HepG2 (cell line): Measurements from ENCODE around the gene RIMOC1.

ENCODE experiments used
- BRF2 ChIP-seq: sonication (generic); formaldehyde crosslinking; IDR thresholded peaks from 2 replicates; pipeline ENCODE4 v1.8.1; 2022; ENCODE audit warnings: mild to moderate bottlenecking, missing genetic modification reagents
- EP300 ChIP-seq, 3 experiments: sonication (generic) in 1 of 3; formaldehyde crosslinking in 1 of 3; IDR thresholded peaks; 2 replicates each; pipeline versions ENCODE4 v1.5.1 to v1.6.1; 2011 to 2020; ENCODE audit warnings: low read depth in 2 of 3, low read length in 2 of 3, borderline replicate concordance in 1 of 3, improper control_type of control experiment in 1 of 3, mild to moderate bottlenecking in 1 of 3, missing genetic modification reagents in 1 of 3, moderate library complexity in 1 of 3
- JUND ChIP-seq: sonication (generic); formaldehyde crosslinking; IDR thresholded peaks from 2 replicates; pipeline ENCODE4 v1.8.0; 2022; ENCODE audit warnings: mild to moderate bottlenecking, missing genetic modification reagents
- KLF16 ChIP-seq, 2 experiments: sonication (generic) in 1 of 2; formaldehyde crosslinking in 1 of 2; IDR thresholded peaks; 2 replicates each; pipeline versions ENCODE4 v1.6.1 to v1.8.0; 2016 to 2023; ENCODE audit warnings: missing genetic modification reagents in 2 of 2, missing compliant biosample characterization in 1 of 2
- NKX3-1 ChIP-seq: sonication (generic); formaldehyde crosslinking; IDR thresholded peaks from 2 replicates; pipeline ENCODE4 v1.5.0; 2020; ENCODE audit warnings: missing genetic modification reagents
- RBFOX2 ChIP-seq: fragments of 200-400 bp; formaldehyde crosslinking; IDR thresholded peaks from 2 replicates; pipeline ENCODE4 v1.6.1; 2017; ENCODE audit warnings: low read depth, mild to moderate bottlenecking, low read length
- ZNF256 ChIP-seq: sonication (generic); formaldehyde crosslinking; conservative IDR thresholded peaks from 2 replicates; pipeline ENCODE4 v1.4.0; 2020; ENCODE audit warnings: missing genetic modification reagents
- ZNF326 ChIP-seq: sonication (generic); formaldehyde crosslinking; IDR thresholded peaks from 2 replicates; pipeline ENCODE4 v1.4.0; 2020; ENCODE audit warnings: missing genetic modification reagents, borderline replicate concordance
- ZNF354B ChIP-seq: sonication (generic); formaldehyde crosslinking; IDR thresholded peaks from 2 replicates; pipeline ENCODE4 v1.8.0; 2022; ENCODE audit warnings: mild to moderate bottlenecking, missing genetic modification reagents
- ZNF543 ChIP-seq: sonication (generic); formaldehyde crosslinking; IDR thresholded peaks from 2 replicates; pipeline ENCODE4 v1.4.0; 2020; ENCODE audit warnings: mild to moderate bottlenecking, missing genetic modification reagents
- ZNF614 ChIP-seq: IDR thresholded peaks from 2 replicates; pipeline ENCODE4 v1.6.1; 2018; ENCODE audit warnings: missing biosample characterization, missing genetic modification reagents, inconsistent platforms, borderline replicate concordance
- TF ChIP-seq, protein P1 (sequence below): sonication (generic); formaldehyde crosslinking; conservative IDR thresholded peaks from 2 replicates; pipeline ENCODE4 v1.5.0; 2020; ENCODE audit warnings: missing genetic modification reagents

GRCh38 chr5:41892031-41892430, 12.1 kb upstream of the RIMOC1 start:
- no peak for TF ChIP-seq JUND (CRISPR knock-in tag)
- TF ChIP-seq ZNF326 (CRISPR knock-in tag) = no peak
- TF ChIP-seq RBFOX2 = no peak
- no peak for TF ChIP-seq ZNF614 (CRISPR knock-in tag)
- TF ChIP-seq EP300 (IDR thresholded peaks at IDR 0.05; ENCODE audit: low read depth in 2 of 2, low read length in 2 of 2) = no peak
- TF ChIP-seq EP300 (CRISPR knock-in tag; IDR thresholded peaks at IDR 0.05; ENCODE audit: borderline replicate concordance) = no peak
- no peak for TF ChIP-seq ZNF256 (CRISPR knock-in tag)
- TF ChIP-seq ZNF354B (CRISPR knock-in tag) = no peak
- no peak for TF ChIP-seq KLF16 (CRISPR knock-in tag; IDR thresholded peaks at IDR 0.05)
- TF ChIP-seq ZNF543 (CRISPR knock-in tag) = no peak
- TF ChIP-seq BRF2 = no peak
- no peak for TF ChIP-seq NKX3-1
- TF ChIP-seq, protein P1, sequence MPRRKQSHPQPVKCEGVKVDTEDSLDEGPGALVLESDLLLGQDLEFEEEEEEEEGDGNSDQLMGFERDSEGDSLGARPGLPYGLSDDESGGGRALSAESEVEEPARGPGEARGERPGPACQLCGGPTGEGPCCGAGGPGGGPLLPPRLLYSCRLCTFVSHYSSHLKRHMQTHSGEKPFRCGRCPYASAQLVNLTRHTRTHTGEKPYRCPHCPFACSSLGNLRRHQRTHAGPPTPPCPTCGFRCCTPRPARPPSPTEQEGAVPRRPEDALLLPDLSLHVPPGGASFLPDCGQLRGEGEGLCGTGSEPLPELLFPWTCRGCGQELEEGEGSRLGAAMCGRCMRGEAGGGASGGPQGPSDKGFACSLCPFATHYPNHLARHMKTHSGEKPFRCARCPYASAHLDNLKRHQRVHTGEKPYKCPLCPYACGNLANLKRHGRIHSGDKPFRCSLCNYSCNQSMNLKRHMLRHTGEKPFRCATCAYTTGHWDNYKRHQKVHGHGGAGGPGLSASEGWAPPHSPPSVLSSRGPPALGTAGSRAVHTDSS (CRISPR knock-in tag) = no peak
